ENCODE data around the gene C11orf91. TPM values are rescaled to one million over a fixed set of nuclear protein-coding genes. Genes with fewer than 3 reads are reported as not detected.
A peak's percentile ranks its signal among the peaks of the same experiment; 100 is the strongest.

Gene C11orf91
- total RNA-seq, 4 donors from 2014 or later: not detected

GRCh38 chr11:33706966-33707365, 6.3 kb upstream of the C11orf91 start:
- Histone ChIP-seq H3K4me3 (no peak overlapping the region), H3K27me3 (no peaks in the 10 kb centered on the region), H3K36me3 (peaks cover 0 to 47% (median 7%) of the 10 kb centered on the region in 3 donors), H3K27ac (peak overlapping the region; percentile 46 to 88 (median 72)), H3K9me3 (no peaks in the 10 kb centered on the region), H3K4me1 (peaks cover 6 to 91% (median 48%) of the 10 kb centered on the region in 4 donors)
- DNase-seq (ENCODE audit: low spot score in 2 of 2): no peak
- TF ChIP-seq EP300 (IDR thresholded peaks at IDR 0.05) (no peak), CTCF (IDR thresholded peaks at IDR 0.05) (no peak), POLR2A (IDR thresholded peaks at IDR 0.05) (peak in 1 of 2 donors; percentile 3)
- WGBS, 2 donors: 55 to 79% methylated on average over 2 of the region's 2 CpGs

- Histone ChIP-seq H3K27ac (peak overlapping the region; percentile 46 to 88 (median 72)), H3K9me3 (no peaks in the 10 kb centered on the region), H3K4me3 (no peak overlapping the region), H3K36me3 (peaks cover 0 to 43% (median 7%) of the 10 kb centered on the region in 3 donors), H3K4me1 (peaks cover 6 to 91% (median 51%) of the 10 kb centered on the region in 4 donors), H3K27me3 (no peaks in the 10 kb centered on the region)
- TF ChIP-seq EP300 (IDR thresholded peaks at IDR 0.05): peak; percentile 57 to 69
- peak in 1 of 2 donors; percentile 10 for TF ChIP-seq POLR2A (IDR thresholded peaks at IDR 0.05)
- TF ChIP-seq CTCF (IDR thresholded peaks at IDR 0.05): no peak
- 19 to 28% methylated on average over 2 of the region's 2 CpGs for WGBS, 2 donors
- no peak for DNase-seq (ENCODE audit: low spot score in 2 of 2)
Measured at GRCh38 chr11:33706546-33706945, 5.9 kb upstream of the C11orf91 start.

- H3K4me3 ChIP-seq: no peak overlapping the region
- no peak for TF ChIP-seq POLR2A (IDR thresholded peaks at IDR 0.05)
- peak in 1 of 2 donors; percentile 71 for TF ChIP-seq EP300 (IDR thresholded peaks at IDR 0.05)
- TF ChIP-seq CTCF (IDR thresholded peaks at IDR 0.05): peak in 1 of 5 experiments; percentile 10
- WGBS, 2 donors: 47 to 63% methylated on average over 7 of the region's 7 CpGs
- peaks cover 6 to 91% (median 61%) of the 10 kb centered on the region in 4 donors for H3K4me1 ChIP-seq
- peaks cover 0 to 27% (median 1%) of the 10 kb centered on the region in 3 donors for H3K36me3 ChIP-seq
- no peak for DNase-seq (ENCODE audit: low spot score in 2 of 2)
- H3K9me3 ChIP-seq: no peaks in the 10 kb centered on the region
- H3K27ac ChIP-seq: peak overlapping the region; percentile 51 to 88 (median 79)
- no peaks in the 10 kb centered on the region for H3K27me3 ChIP-seq
Measured at GRCh38 chr11:33704240-33705002, 3.8 kb upstream of the C11orf91 start.

GRCh38 chr11:33703788-33704187, 3.2 kb upstream of the C11orf91 start:
- Histone ChIP-seq H3K27ac (peak overlapping the region; percentile 51 to 88 (median 79)), H3K36me3 (peaks cover 0 to 21% (median 0%) of the 10 kb centered on the region in 3 donors), H3K27me3 (no peaks in the 10 kb centered on the region), H3K9me3 (no peaks in the 10 kb centered on the region), H3K4me3 (no peak overlapping the region), H3K4me1 (peaks cover 6 to 89% (median 61%) of the 10 kb centered on the region in 4 donors)
- no peak for DNase-seq (ENCODE audit: low spot score in 2 of 2)
- TF ChIP-seq EP300 (IDR thresholded peaks at IDR 0.05): peak in 1 of 2 donors; percentile 51
- no peak for TF ChIP-seq CTCF (IDR thresholded peaks at IDR 0.05)
- no peak for TF ChIP-seq POLR2A (IDR thresholded peaks at IDR 0.05)
- WGBS, 2 donors: 75 to 79% methylated on average over 4 of the region's 4 CpGs

- Histone ChIP-seq H3K27me3 (no peaks in the 10 kb centered on the region), H3K4me3 (no peak overlapping the region), H3K9me3 (no peaks in the 10 kb centered on the region), H3K4me1 (peaks cover 6 to 83% (median 61%) of the 10 kb centered on the region in 4 donors), H3K36me3 (peaks cover 0 to 15% (median 0%) of the 10 kb centered on the region in 3 donors), H3K27ac (peak overlapping the region; percentile 51 to 88 (median 79))
- no peak for TF ChIP-seq EP300 (IDR thresholded peaks at IDR 0.05)
- no peak for TF ChIP-seq CTCF (IDR thresholded peaks at IDR 0.05)
- TF ChIP-seq POLR2A (IDR thresholded peaks at IDR 0.05): no peak
- 63 to 79% methylated on average over 5 of the region's 5 CpGs for WGBS, 2 donors
- DNase-seq (ENCODE audit: low spot score in 2 of 2): no peak
Measured at GRCh38 chr11:33703234-33703633, 2.6 kb upstream of the C11orf91 start.
